Stimulated activated naive CD8-positive, alpha-beta T cell treated with anti-CD3 and anti-CD28 coated beads, Interleukin-15, Interleukin-2, amounts not matched to agents 100 ng/mL and 50 ng/mL, for 24 hours (primary cell): ENCODE data around the gene ANKRD44.
"Not testable (repeated sequence)": the region's sequence is repeated elsewhere in the genome, so short reads cannot be mapped to it uniquely, and the experiment has no call there.

Experiments
- H3K27ac Mint-ChIP-seq: one replicate; pipeline ENCODE4 v1.8.0; 2021; ENCODE audit warnings: mild to moderate bottlenecking, mixed read lengths
- H3K27me3 Mint-ChIP-seq: one replicate; pipeline ENCODE4 v1.8.0; 2021; ENCODE audit warnings: mixed read lengths
- H3K36me3 Mint-ChIP-seq: one replicate; pipeline ENCODE4 v1.8.0; 2021; ENCODE audit warnings: low read depth, mixed read lengths
- H3K4me1 Mint-ChIP-seq: one replicate; pipeline ENCODE4 v1.8.0; 2021; ENCODE audit warnings: low read depth, mixed read lengths
- H3K4me3 Mint-ChIP-seq: one replicate; pipeline ENCODE4 v1.8.0; 2021; ENCODE audit warnings: mild to moderate bottlenecking, mixed read lengths
- H3K9me3 Mint-ChIP-seq: one replicate; pipeline ENCODE4 v1.8.0; 2021; ENCODE audit warnings: mixed read lengths

The ANKRD44 gene

GRCh38 chr2:197307933-197308521, 2.6 kb downstream of the ANKRD44 start:
- peak overlapping the region; percentile 97 for H3K4me3 Mint-ChIP-seq
- H3K36me3 Mint-ChIP-seq, result peaks cover 20% of the 10 kb centered on the region
- H3K9me3 Mint-ChIP-seq, result no peaks in the 10 kb centered on the region
- H3K27ac Mint-ChIP-seq, result peak overlapping the region; percentile 99
- no peaks in the 10 kb centered on the region for H3K27me3 Mint-ChIP-seq
- peaks cover 82% of the 10 kb centered on the region for H3K4me1 Mint-ChIP-seq

- peak overlapping the region; percentile 99 for H3K27ac Mint-ChIP-seq
- H3K4me1 Mint-ChIP-seq, result peaks cover 82% of the 10 kb centered on the region
- peaks cover 25% of the 10 kb centered on the region for H3K36me3 Mint-ChIP-seq
- no peaks in the 10 kb centered on the region for H3K9me3 Mint-ChIP-seq
- no peaks in the 10 kb centered on the region for H3K27me3 Mint-ChIP-seq
- H3K4me3 Mint-ChIP-seq, result peak overlapping the region; percentile 97
Measured at GRCh38 chr2:197307236-197307932, 3.2 kb downstream of the ANKRD44 start.

- H3K4me3 Mint-ChIP-seq, result peak overlapping the region; percentile 97
- peak overlapping the region; percentile 99 for H3K27ac Mint-ChIP-seq
- no peaks in the 10 kb centered on the region for H3K9me3 Mint-ChIP-seq
- H3K36me3 Mint-ChIP-seq, result peaks cover 31% of the 10 kb centered on the region
- H3K27me3 Mint-ChIP-seq, result no peaks in the 10 kb centered on the region
- H3K4me1 Mint-ChIP-seq, result peaks cover 82% of the 10 kb centered on the region
Measured at GRCh38 chr2:197306696-197307040, 3.9 kb downstream of the ANKRD44 start.

- H3K36me3 Mint-ChIP-seq, result peaks cover 36% of the 10 kb centered on the region
- peak overlapping the region; percentile 97 for H3K4me3 Mint-ChIP-seq
- no peaks in the 10 kb centered on the region for H3K9me3 Mint-ChIP-seq
- peaks cover 82% of the 10 kb centered on the region for H3K4me1 Mint-ChIP-seq
- no peaks in the 10 kb centered on the region for H3K27me3 Mint-ChIP-seq
- peak overlapping the region; percentile 99 for H3K27ac Mint-ChIP-seq
Measured at GRCh38 chr2:197306024-197306695, 4.4 kb downstream of the ANKRD44 start.

- no peaks in the 10 kb centered on the region for H3K27me3 Mint-ChIP-seq
- peaks cover 45% of the 10 kb centered on the region for H3K36me3 Mint-ChIP-seq
- H3K4me3 Mint-ChIP-seq, result peak overlapping the region; percentile 97
- no peaks in the 10 kb centered on the region for H3K9me3 Mint-ChIP-seq
- peak overlapping the region; percentile 99 for H3K27ac Mint-ChIP-seq
- peaks cover 95% of the 10 kb centered on the region for H3K4me1 Mint-ChIP-seq
Measured at GRCh38 chr2:197304556-197305011, 6.0 kb downstream of the ANKRD44 start.

- Mint-ChIP-seq H3K27ac (peak overlapping the region; percentile 99), H3K4me3 (no peak overlapping the region), H3K36me3 (peaks cover 64% of the 10 kb centered on the region)
Measured at GRCh38 chr2:197300139-197300538, 10.4 kb downstream of the ANKRD44 start.

GRCh38 chr2:197298609-197299008, 12.0 kb downstream of the ANKRD44 start:
- Mint-ChIP-seq H3K36me3 (peaks cover 55% of the 10 kb centered on the region), H3K4me1 (peaks cover 100% of the 10 kb centered on the region), H3K9me3 (no peaks in the 10 kb centered on the region), H3K27ac (peak overlapping the region; percentile 99), H3K27me3 (no peaks in the 10 kb centered on the region), H3K4me3 (peak overlapping the region; percentile 80)

More at GRCh38 chr2:197300139-197300538, 10.4 kb downstream of the ANKRD44 start:
- Mint-ChIP-seq H3K4me1 (peaks cover 100% of the 10 kb centered on the region), H3K27me3 (no peaks in the 10 kb centered on the region), H3K9me3 (no peaks in the 10 kb centered on the region)

- peak overlapping the region; percentile 80 for H3K4me3 Mint-ChIP-seq
- peaks cover 100% of the 10 kb centered on the region for H3K4me1 Mint-ChIP-seq
- H3K36me3 Mint-ChIP-seq, result peaks cover 51% of the 10 kb centered on the region
- no peaks in the 10 kb centered on the region for H3K9me3 Mint-ChIP-seq
- no peaks in the 10 kb centered on the region for H3K27me3 Mint-ChIP-seq
- peak overlapping the region; percentile 99 for H3K27ac Mint-ChIP-seq
Measured at GRCh38 chr2:197297772-197298318, 12.7 kb downstream of the ANKRD44 start.

- peaks cover 100% of the 10 kb centered on the region for H3K4me1 Mint-ChIP-seq
- H3K27me3 Mint-ChIP-seq, result no peaks in the 10 kb centered on the region
- peaks cover 48% of the 10 kb centered on the region for H3K36me3 Mint-ChIP-seq
- H3K4me3 Mint-ChIP-seq, result peak overlapping the region; percentile 80
- no peaks in the 10 kb centered on the region for H3K9me3 Mint-ChIP-seq
- peak overlapping the region; percentile 99 for H3K27ac Mint-ChIP-seq
Measured at GRCh38 chr2:197297266-197297665, 13.3 kb downstream of the ANKRD44 start.

- H3K9me3 Mint-ChIP-seq, result peaks cover 1% of the 10 kb centered on the region
- H3K27me3 Mint-ChIP-seq, result no peaks in the 10 kb centered on the region
- peaks cover 100% of the 10 kb centered on the region for H3K4me1 Mint-ChIP-seq
- H3K36me3 Mint-ChIP-seq, result peaks cover 49% of the 10 kb centered on the region
- peak overlapping the region; percentile 99 for H3K27ac Mint-ChIP-seq
- peak overlapping the region; percentile 80 for H3K4me3 Mint-ChIP-seq
Measured at GRCh38 chr2:197296835-197297234, 13.7 kb downstream of the ANKRD44 start.

GRCh38 chr2:197294260-197294659, 16.3 kb downstream of the ANKRD44 start:
- H3K9me3 Mint-ChIP-seq, result peaks cover 7% of the 10 kb centered on the region
- H3K27ac Mint-ChIP-seq, result peak overlapping the region; percentile 99
- peaks cover 40% of the 10 kb centered on the region for H3K36me3 Mint-ChIP-seq
- peaks cover 95% of the 10 kb centered on the region for H3K4me1 Mint-ChIP-seq
- H3K27me3 Mint-ChIP-seq, result no peaks in the 10 kb centered on the region
- H3K4me3 Mint-ChIP-seq, result peak overlapping the region; percentile 80

- Mint-ChIP-seq H3K27me3 (no peaks in the 10 kb centered on the region), H3K9me3 (peaks cover 7% of the 10 kb centered on the region), H3K4me1 (peaks cover 94% of the 10 kb centered on the region), H3K36me3 (peaks cover 36% of the 10 kb centered on the region), H3K27ac (peak overlapping the region; percentile 99), H3K4me3 (peak overlapping the region; percentile 80)
Measured at GRCh38 chr2:197293252-197294007, 17.1 kb downstream of the ANKRD44 start.

- Mint-ChIP-seq H3K27me3 (no peaks in the 10 kb centered on the region), H3K4me3 (peak overlapping the region; percentile 80), H3K4me1 (peaks cover 94% of the 10 kb centered on the region), H3K9me3 (peaks cover 7% of the 10 kb centered on the region), H3K27ac (peak overlapping the region; percentile 99), H3K36me3 (peaks cover 28% of the 10 kb centered on the region)
Measured at GRCh38 chr2:197292619-197293018, 18.0 kb downstream of the ANKRD44 start.

- not testable (repeated sequence) for H3K9me3 Mint-ChIP-seq, H3K27me3 Mint-ChIP-seq
- Mint-ChIP-seq H3K27ac (peak overlapping the region; percentile 93), H3K4me3 (peak overlapping the region; percentile 67), H3K4me1 (peaks cover 87% of the 10 kb centered on the region), H3K36me3 (peaks cover 28% of the 10 kb centered on the region)
Measured at GRCh38 chr2:197287596-197287932, 23.0 kb downstream of the ANKRD44 start.
